ENCODE results near the gene LAMA5. TPM values are rescaled to one million over a fixed set of nuclear protein-coding genes. Genes with fewer than 3 reads are reported as not detected.

LAMA5 gene
- total RNA-seq, 1 donor from 2014 or later = 34.5 TPM

- peaks cover 11% of the 10 kb centered on the region for H3K36me3 Mint-ChIP-seq (ENCODE audit: low read depth, unreplicated experiment)
- TF ChIP-seq, protein P1, sequence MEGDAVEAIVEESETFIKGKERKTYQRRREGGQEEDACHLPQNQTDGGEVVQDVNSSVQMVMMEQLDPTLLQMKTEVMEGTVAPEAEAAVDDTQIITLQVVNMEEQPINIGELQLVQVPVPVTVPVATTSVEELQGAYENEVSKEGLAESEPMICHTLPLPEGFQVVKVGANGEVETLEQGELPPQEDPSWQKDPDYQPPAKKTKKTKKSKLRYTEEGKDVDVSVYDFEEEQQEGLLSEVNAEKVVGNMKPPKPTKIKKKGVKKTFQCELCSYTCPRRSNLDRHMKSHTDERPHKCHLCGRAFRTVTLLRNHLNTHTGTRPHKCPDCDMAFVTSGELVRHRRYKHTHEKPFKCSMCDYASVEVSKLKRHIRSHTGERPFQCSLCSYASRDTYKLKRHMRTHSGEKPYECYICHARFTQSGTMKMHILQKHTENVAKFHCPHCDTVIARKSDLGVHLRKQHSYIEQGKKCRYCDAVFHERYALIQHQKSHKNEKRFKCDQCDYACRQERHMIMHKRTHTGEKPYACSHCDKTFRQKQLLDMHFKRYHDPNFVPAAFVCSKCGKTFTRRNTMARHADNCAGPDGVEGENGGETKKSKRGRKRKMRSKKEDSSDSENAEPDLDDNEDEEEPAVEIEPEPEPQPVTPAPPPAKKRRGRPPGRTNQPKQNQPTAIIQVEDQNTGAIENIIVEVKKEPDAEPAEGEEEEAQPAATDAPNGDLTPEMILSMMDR (IDR thresholded peaks at IDR 0.05; ENCODE audit: unreplicated experiment) = no peak
- H3K9me3 Mint-ChIP-seq (ENCODE audit: unreplicated experiment) = peaks cover 7% of the 10 kb centered on the region
- no peak overlapping the region for H3K4me3 Mint-ChIP-seq (ENCODE audit: unreplicated experiment)
- peaks cover 7% of the 10 kb centered on the region for H3K27me3 Mint-ChIP-seq (ENCODE audit: unreplicated experiment)
- no peak overlapping the region for H3K27ac Mint-ChIP-seq (ENCODE audit: unreplicated experiment)
- DNase-seq (ENCODE audit: low spot score) = no peak
- no peaks in the 10 kb centered on the region for H3K4me1 Mint-ChIP-seq (ENCODE audit: unreplicated experiment)
Measured at GRCh38 chr20:62350098-62350628, 16.9 kb downstream of the LAMA5 start.

GRCh38 chr20:62349556-62350097 is 17.5 kb downstream of the LAMA5 start:
- TF ChIP-seq, protein P1 (IDR thresholded peaks at IDR 0.05; ENCODE audit: unreplicated experiment) = no peak
- H3K9me3 Mint-ChIP-seq (ENCODE audit: unreplicated experiment) = peaks cover 7% of the 10 kb centered on the region
- peaks cover 11% of the 10 kb centered on the region for H3K36me3 Mint-ChIP-seq (ENCODE audit: low read depth, unreplicated experiment)

DNA sequence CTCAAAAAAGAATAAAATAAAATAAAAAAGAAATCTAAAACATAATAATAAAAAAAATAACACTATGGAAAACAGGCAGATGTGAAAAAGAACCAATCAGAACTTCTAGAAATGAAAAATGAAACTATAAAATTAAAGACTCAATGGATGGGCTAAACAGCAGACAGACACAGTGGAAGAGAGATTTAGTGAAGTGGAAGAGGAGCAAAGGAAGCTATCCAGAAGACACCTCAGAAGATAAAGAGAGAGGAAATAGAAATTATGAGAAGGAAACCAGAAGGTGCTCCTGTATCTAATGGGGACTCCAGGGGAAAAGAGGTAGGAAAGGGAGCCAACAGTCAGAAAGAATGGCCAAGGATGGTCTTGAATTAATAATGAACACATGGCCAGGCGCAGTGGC is 18.5 kb downstream of the LAMA5 start:
- no peak for DNase-seq (ENCODE audit: low spot score)
- peaks cover 7% of the 10 kb centered on the region for H3K27me3 Mint-ChIP-seq (ENCODE audit: unreplicated experiment)
- H3K4me1 Mint-ChIP-seq (ENCODE audit: unreplicated experiment) = no peaks in the 10 kb centered on the region
- peaks cover 11% of the 10 kb centered on the region for H3K36me3 Mint-ChIP-seq (ENCODE audit: low read depth, unreplicated experiment)
- H3K9me3 Mint-ChIP-seq (ENCODE audit: unreplicated experiment) = peaks cover 7% of the 10 kb centered on the region
- TF ChIP-seq, protein P1 (IDR thresholded peaks at IDR 0.05; ENCODE audit: unreplicated experiment) = no peak
- no peak overlapping the region for H3K27ac Mint-ChIP-seq (ENCODE audit: unreplicated experiment)
- H3K4me3 Mint-ChIP-seq (ENCODE audit: unreplicated experiment) = peak overlapping the region; percentile 42

More at GRCh38 chr20:62349556-62350097, 17.5 kb downstream of the LAMA5 start:
- H3K27me3 Mint-ChIP-seq (ENCODE audit: unreplicated experiment) = peaks cover 7% of the 10 kb centered on the region
- no peak for DNase-seq (ENCODE audit: low spot score)
- no peaks in the 10 kb centered on the region for H3K4me1 Mint-ChIP-seq (ENCODE audit: unreplicated experiment)
- no peak overlapping the region for H3K27ac Mint-ChIP-seq (ENCODE audit: unreplicated experiment)
- H3K4me3 Mint-ChIP-seq (ENCODE audit: unreplicated experiment) = no peak overlapping the region

- Mint-ChIP-seq H3K4me1 (ENCODE audit: unreplicated experiment) (no peaks in the 10 kb centered on the region), H3K27ac (ENCODE audit: unreplicated experiment) (no peak overlapping the region), H3K36me3 (ENCODE audit: low read depth, unreplicated experiment) (peaks cover 11% of the 10 kb centered on the region), H3K27me3 (ENCODE audit: unreplicated experiment) (peaks cover 7% of the 10 kb centered on the region), H3K4me3 (ENCODE audit: unreplicated experiment) (no peak overlapping the region), H3K9me3 (ENCODE audit: unreplicated experiment) (peaks cover 7% of the 10 kb centered on the region)
- TF ChIP-seq, protein P1 (IDR thresholded peaks at IDR 0.05; ENCODE audit: unreplicated experiment) = no peak
- DNase-seq (ENCODE audit: low spot score) = no peak
Measured at GRCh38 chr20:62347445-62347844, 19.7 kb downstream of the LAMA5 start.

DNA sequence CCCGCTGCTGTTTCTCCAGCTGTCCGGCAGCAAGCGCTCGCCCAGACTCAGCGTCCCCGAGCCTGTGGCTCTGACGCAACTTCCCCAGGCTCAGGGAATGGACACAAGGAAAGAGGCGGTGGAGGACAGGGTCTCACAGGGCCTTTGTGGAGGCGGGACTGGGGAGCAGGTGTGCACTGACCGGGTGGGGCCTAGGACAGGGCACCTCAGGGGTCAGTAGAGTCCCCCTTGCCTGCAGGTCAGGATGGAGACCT is 20.0 kb downstream of the LAMA5 start:
- H3K27ac Mint-ChIP-seq (ENCODE audit: unreplicated experiment) = no peak overlapping the region
- H3K36me3 Mint-ChIP-seq (ENCODE audit: low read depth, unreplicated experiment) = peaks cover 11% of the 10 kb centered on the region
- TF ChIP-seq, protein P1 (IDR thresholded peaks at IDR 0.05; ENCODE audit: unreplicated experiment) = no peak
- no peak overlapping the region for H3K4me3 Mint-ChIP-seq (ENCODE audit: unreplicated experiment)
- peaks cover 5% of the 10 kb centered on the region for H3K27me3 Mint-ChIP-seq (ENCODE audit: unreplicated experiment)
- peaks cover 7% of the 10 kb centered on the region for H3K9me3 Mint-ChIP-seq (ENCODE audit: unreplicated experiment)
- DNase-seq (ENCODE audit: low spot score) = no peak
- no peaks in the 10 kb centered on the region for H3K4me1 Mint-ChIP-seq (ENCODE audit: unreplicated experiment)
